ENCODE results near the gene PTRHD1.

Gene PTRHD1

DNA sequence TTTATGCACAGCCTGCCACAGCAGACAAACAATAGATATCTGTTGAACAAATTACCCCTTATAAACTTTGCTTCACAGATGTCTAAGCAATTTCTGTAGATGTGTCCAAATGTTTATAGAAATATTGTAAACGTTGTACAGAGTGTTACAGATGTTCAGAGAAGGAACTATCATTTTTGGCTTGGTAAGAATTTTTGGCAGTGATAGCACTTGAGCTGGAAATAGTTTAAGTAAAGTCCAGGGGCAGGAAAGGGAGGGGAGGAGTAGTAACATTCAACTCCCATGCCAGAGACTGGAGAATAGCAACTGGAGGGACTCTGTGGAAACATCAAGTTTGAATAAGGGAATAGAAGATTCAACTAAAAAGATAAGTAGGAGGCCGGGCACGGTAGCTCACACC, 4.4 kb downstream of the PTRHD1 start:
- no peaks in the 10 kb centered on the region for H4K20me1 ChIP-seq (ENCODE audit: insufficient read depth, low read length)
- no peak for TF ChIP-seq EZH2phosphoT487 (IDR thresholded peaks at IDR 0.05; ENCODE audit: low read depth)
- no peak for TF ChIP-seq CTCF (IDR thresholded peaks at IDR 0.05; ENCODE audit: low read depth, low read length)
- H3K9me3 ChIP-seq (ENCODE audit: insufficient read depth, low read length): peaks cover 5% of the 10 kb centered on the region; the same call in 1 of the 2 replicates
- no peaks in the 10 kb centered on the region for H3K27me3 ChIP-seq (ENCODE audit: low read depth, low read length)
- H3K27ac ChIP-seq (ENCODE audit: low read length): no peak overlapping the region
- H3K4me2 ChIP-seq (ENCODE audit: low read length): no peak overlapping the region
- no peak overlapping the region for H3K4me3 ChIP-seq (ENCODE audit: low read length)
- peaks cover 9% of the 10 kb centered on the region for H3K36me3 ChIP-seq (replicated peaks; ENCODE audit: low read depth, low read length)
- no peak overlapping the region for H2AFZ ChIP-seq (ENCODE audit: low read depth, low read length)
- H3K79me2 ChIP-seq (ENCODE audit: low read length): peaks cover 13% of the 10 kb centered on the region
- H3K9ac ChIP-seq (ENCODE audit: low read length): no peak overlapping the region
- H3K4me1 ChIP-seq (ENCODE audit: low read length): peaks cover 35% of the 10 kb centered on the region

GRCh38 chr2:24787532-24787931, 5.7 kb downstream of the PTRHD1 start:
- H3K4me2 ChIP-seq (ENCODE audit: low read length): no peak overlapping the region
- peaks cover 5% of the 10 kb centered on the region; the same call in 1 of the 2 replicates for H3K9me3 ChIP-seq (ENCODE audit: insufficient read depth, low read length)
- H3K4me3 ChIP-seq (ENCODE audit: low read length): no peak overlapping the region
- H3K79me2 ChIP-seq (ENCODE audit: low read length): peaks cover 6% of the 10 kb centered on the region; the same call in 1 of the 2 replicates
- no peak overlapping the region for H3K9ac ChIP-seq (ENCODE audit: low read length)
- no peak for TF ChIP-seq CTCF (IDR thresholded peaks at IDR 0.05; ENCODE audit: low read depth, low read length)
- TF ChIP-seq EZH2phosphoT487 (IDR thresholded peaks at IDR 0.05; ENCODE audit: low read depth): no peak
- H3K36me3 ChIP-seq (replicated peaks; ENCODE audit: low read depth, low read length): peaks cover 9% of the 10 kb centered on the region
- H3K27me3 ChIP-seq (ENCODE audit: low read depth, low read length): no peaks in the 10 kb centered on the region
- no peaks in the 10 kb centered on the region for H4K20me1 ChIP-seq (ENCODE audit: insufficient read depth, low read length)
- H2AFZ ChIP-seq (ENCODE audit: low read depth, low read length): no peak overlapping the region
- H3K27ac ChIP-seq (ENCODE audit: low read length): no peak overlapping the region
- peaks cover 35% of the 10 kb centered on the region for H3K4me1 ChIP-seq (ENCODE audit: low read length)

- Histone ChIP-seq H3K9ac (ENCODE audit: low read length) (peak overlapping the region; percentile 48), H3K36me3 (replicated peaks; ENCODE audit: low read depth, low read length) (peaks cover 9% of the 10 kb centered on the region), H3K4me3 (ENCODE audit: low read length) (peak overlapping the region; percentile 45), H3K79me2 (ENCODE audit: low read length) (no peaks in the 10 kb centered on the region), H3K4me2 (ENCODE audit: low read length) (peak overlapping the region; percentile 64), H2AFZ (ENCODE audit: low read depth, low read length) (no peak overlapping the region), H3K4me1 (ENCODE audit: low read length) (peaks cover 20% of the 10 kb centered on the region), H3K27ac (ENCODE audit: low read length) (peak overlapping the region; percentile 82), H3K27me3 (ENCODE audit: low read depth, low read length) (no peaks in the 10 kb centered on the region), H4K20me1 (ENCODE audit: insufficient read depth, low read length) (no peaks in the 10 kb centered on the region), H3K9me3 (ENCODE audit: insufficient read depth, low read length) (peaks cover 5% of the 10 kb centered on the region; the same call in 1 of the 2 replicates)
- no peak for TF ChIP-seq CTCF (IDR thresholded peaks at IDR 0.05; ENCODE audit: low read depth, low read length)
- no peak for TF ChIP-seq EZH2phosphoT487 (IDR thresholded peaks at IDR 0.05; ENCODE audit: low read depth)
Observed at GRCh38 chr2:24785671-24786321, 7.4 kb downstream of the PTRHD1 start.

DNA sequence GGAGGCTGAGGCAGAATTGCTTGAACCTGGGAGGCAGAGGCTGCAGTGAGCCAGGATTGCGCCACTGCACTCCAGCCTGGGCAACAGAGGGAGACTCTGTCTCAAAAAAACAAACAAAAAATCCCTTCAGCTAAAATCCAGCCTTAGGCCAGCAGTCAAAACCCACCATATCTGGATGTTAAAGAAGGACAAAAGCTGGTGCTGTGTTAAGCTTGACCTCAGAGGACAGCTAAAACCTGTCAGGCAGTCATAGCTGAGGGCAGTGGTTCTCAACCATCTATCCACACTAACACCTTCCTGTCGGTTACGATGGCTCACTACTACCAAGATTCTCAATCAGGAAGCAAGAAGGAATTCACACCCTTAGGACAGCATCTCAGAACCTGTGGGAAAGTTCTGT, 9.6 kb downstream of the PTRHD1 start:
- no peak overlapping the region for H3K4me3 ChIP-seq (ENCODE audit: low read length)
- no peak overlapping the region for H3K4me2 ChIP-seq (ENCODE audit: low read length)
- no peak overlapping the region for H3K27ac ChIP-seq (ENCODE audit: low read length)
- no peak overlapping the region for H3K9ac ChIP-seq (ENCODE audit: low read length)
- no peak overlapping the region for H2AFZ ChIP-seq (ENCODE audit: low read depth, low read length)
- H3K79me2 ChIP-seq (ENCODE audit: low read length): no peaks in the 10 kb centered on the region
- H3K4me1 ChIP-seq (ENCODE audit: low read length): peaks cover 19% of the 10 kb centered on the region
- TF ChIP-seq CTCF (IDR thresholded peaks at IDR 0.05; ENCODE audit: low read depth, low read length) (no peak), EZH2phosphoT487 (IDR thresholded peaks at IDR 0.05; ENCODE audit: low read depth) (no peak)
- H3K36me3 ChIP-seq (replicated peaks; ENCODE audit: low read depth, low read length): peaks cover 7% of the 10 kb centered on the region
- no peaks in the 10 kb centered on the region for H3K27me3 ChIP-seq (ENCODE audit: low read depth, low read length)
- no peaks in the 10 kb centered on the region for H4K20me1 ChIP-seq (ENCODE audit: insufficient read depth, low read length)
- peaks cover 5% of the 10 kb centered on the region; the same call in 1 of the 2 replicates for H3K9me3 ChIP-seq (ENCODE audit: insufficient read depth, low read length)

Data from OCI-LY3 (cell line).